HG03139 (cell line): ENCODE data around the gene RSPH6A.
"Not testable (repeated sequence)": the region's sequence is repeated elsewhere in the genome, so short reads cannot be mapped to it uniquely, and the experiment has no call there.

Experiments used
- ATAC-seq: cut with Tn5 transposase; IDR thresholded peaks from one replicate; pipeline ENCODE4 v1.9.1; 2021; ENCODE audit not compliant: unreplicated experiment

The RSPH6A gene

GRCh38 chr19:45804140-45804958 is 10.8 kb downstream of the RSPH6A start:
- ATAC-seq = no peak

DNA sequence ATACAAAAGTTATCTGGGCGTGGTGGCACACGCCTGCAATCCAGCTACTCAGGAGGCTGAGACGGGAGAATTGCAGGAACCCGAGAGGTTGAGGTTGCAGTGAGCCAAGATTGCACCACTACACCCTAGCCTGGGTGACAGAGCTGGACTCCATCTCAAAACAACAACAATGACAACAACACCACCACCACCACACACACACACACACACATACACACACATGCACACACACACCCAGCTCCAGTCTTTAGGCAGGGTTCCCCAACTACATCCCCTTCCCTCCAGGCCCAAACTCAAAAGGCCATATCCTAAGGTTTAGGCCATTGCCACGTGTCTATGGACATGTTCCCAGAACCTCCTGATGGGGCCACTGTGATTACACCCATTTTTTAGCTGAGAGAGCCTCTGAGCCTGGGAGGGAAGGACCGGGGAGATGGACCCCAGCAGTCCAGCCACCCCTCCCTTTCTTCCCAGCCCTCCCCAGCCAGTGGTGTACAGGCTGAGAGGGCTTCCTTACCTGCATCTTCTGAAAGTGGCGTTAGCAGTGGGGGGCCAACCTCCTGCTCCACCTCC is 13.4 kb downstream of the RSPH6A start:
- ATAC-seq = no peak

GRCh38 chr19:45800070-45800553 is 15.0 kb downstream of the RSPH6A start:
- ATAC-seq = no peak

DNA sequence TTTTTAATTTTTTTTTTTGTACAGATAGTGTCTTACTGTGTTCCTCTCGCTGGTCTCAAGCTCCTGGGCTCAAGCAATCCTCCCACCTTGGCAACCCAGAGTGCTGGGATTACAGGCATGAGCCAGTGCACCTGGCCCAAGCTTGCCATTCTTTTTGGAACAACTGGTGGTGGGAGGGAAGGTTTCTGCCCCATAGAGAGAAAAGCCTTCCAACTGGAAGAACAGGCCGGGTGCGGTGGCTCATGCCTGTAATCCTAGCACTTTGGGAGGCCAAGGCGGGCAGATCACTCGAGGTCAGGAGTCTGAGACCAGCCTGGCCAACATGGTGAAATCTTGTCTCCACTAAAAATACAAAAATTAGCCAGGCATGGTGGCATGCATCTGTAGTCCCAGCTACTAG is 15.6 kb downstream of the RSPH6A start:
- ATAC-seq = not testable (repeated sequence)

GRCh38 chr19:45798995-45799517 is 16.1 kb downstream of the RSPH6A start:
- ATAC-seq = no peak

DNA sequence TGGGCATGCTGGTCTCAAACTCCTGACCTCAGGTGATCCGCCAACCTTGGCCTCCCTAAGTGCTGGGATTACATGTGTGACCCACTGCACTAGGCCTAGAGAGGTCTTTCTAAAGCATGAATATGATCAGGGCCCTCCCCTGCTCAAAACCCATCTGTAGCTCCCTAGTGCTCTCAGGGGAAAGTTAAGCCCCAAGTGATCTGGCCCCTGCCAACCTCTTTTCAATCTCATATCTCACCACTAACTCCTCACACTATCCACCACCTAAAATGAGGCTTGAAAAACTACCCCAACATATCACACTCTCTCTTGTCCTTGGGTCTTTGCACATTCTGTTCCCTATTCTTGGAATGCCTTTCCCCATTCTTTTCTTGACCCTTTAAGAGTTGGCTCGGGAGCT is 20.5 kb downstream of the RSPH6A start:
- ATAC-seq = no peak

- ATAC-seq = no peak
Observed at GRCh38 chr19:45793876-45794275, 21.2 kb downstream of the RSPH6A start.

GRCh38 chr19:45793178-45793564 is 21.9 kb downstream of the RSPH6A start:
- ATAC-seq = no peak

DNA sequence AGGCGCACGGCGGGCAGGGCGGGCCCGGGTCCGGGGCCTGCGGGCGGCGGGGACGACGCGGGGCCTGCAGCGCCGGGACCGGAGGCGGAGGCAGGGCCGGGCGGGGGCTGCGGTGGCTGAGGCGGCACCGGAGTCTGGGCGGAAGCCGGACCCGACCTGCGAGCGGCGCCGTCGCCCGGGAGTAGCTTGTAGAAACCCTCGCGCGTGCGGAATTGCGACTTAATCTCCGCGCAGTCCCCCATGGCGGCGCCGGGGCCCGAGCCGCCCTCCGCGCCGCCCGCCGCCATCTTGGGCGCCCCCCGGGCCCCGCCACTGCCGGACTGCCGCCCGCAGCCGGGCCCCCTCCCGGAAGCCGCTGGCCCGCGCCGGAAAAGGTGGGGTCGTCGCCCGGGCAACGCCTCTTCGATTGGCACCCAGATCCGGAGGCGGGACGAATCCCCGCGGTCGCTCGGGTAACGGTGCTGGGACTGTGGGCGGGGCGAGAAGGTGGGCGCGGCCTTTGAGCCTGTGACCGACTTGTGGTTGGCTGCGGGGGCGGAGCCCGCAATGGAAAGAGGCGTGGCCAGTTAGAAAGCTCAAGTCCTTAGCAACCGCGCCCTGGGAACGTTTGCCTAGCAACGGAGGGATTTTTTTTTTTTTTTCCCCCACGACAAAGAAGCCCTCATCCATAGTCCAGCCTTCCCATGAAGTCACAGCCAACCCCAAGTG is 22.5 kb downstream of the RSPH6A start, which contains the start of gene DMWD:
DMWD (minus strand) TSS at position 376 of the 708 bp plus-strand sequence; CDS start at position 287, 89 bp downstream.
- peak; percentile 90 for ATAC-seq

GRCh38 chr19:45791744-45792469 is 23.2 kb downstream of the RSPH6A start:
- no peak for ATAC-seq

- ATAC-seq = no peak
Observed at GRCh38 chr19:45790942-45791341, 24.2 kb downstream of the RSPH6A start.

GRCh38 chr19:45789035-45789786 is 25.9 kb downstream of the RSPH6A start:
- ATAC-seq = no peak

DNA sequence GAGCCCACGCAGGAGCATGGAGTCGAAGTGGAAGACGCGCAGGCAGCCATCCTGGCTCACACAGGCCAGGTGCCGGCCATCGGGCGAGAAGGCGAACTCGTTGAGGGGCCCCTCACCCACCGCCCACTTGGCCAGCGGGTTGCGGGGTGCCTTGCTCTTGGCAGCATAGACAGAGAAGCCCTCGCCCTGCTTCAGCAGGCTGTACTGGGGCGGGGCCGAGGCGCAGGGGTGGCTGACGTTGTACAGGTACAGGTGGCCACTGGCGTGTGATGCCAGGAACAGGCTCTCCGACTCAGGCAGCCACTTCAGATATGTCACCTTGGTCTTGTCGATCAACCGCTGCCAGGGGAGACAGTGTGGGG is 28.6 kb downstream of the RSPH6A start:
- no peak for ATAC-seq

DNA sequence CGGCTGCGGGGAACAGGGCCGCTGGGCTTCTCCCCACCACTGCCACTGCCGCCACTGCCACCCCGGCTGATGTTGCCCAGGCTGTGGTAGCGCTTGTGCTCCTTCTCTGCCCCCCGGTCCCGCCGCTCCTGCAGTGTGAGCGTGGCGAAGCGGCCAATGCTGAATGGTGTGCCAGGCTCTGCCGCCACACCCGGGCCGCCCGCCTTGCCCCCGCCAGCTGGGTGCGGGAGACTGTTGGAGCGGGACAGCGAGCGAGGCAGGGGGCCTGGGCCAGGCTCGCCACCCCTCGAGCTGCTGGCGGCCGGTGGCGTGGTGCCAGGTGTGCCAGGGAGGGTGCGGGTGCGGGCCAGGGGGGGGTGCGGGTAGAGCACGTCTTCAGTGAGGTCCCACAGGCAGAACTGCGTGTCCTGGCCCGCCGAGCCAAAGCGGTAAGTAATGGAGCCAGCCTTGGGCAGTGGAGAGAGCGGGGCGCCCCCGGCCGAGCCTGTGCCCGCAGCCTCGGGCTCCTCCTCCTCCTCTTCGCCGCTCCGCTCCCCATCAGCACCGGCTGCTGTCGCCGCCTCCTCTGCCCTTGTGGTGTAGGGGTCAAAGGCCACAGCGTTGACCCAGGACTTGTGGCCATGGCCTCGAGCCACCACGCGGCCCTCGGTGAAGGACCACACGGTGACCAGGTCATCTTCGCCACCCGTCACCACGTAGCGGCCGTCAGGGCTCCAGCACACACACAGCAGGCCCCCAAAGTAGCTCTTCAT is 29.2 kb downstream of the RSPH6A start:
- ATAC-seq = no peak

DNA sequence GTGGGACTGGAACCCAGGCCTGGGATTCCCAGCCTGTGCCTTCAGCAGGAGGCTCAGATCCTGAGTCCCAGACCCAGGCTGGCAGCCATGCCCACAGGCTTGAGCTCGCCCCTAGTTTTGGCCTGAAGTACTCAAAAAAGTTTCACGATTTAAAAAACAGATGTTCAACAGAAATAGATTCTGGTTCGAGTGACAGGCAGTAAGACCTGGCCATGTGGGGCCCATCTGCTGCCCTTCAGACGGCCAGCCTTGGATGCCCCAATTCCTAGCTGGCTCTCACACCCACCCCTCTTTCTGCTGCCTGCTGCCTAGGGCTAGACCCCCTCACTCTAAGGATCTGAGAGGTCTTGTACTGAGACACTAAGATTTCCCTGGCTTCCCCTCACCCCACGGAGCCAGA is 30.0 kb downstream of the RSPH6A start:
- no peak for ATAC-seq

- ATAC-seq = no peak
Observed at GRCh38 chr19:45784096-45784495, 31.0 kb downstream of the RSPH6A start.

GRCh38 chr19:45782820-45783785 is 32.0 kb downstream of the RSPH6A start:
- ATAC-seq = no peak

DNA sequence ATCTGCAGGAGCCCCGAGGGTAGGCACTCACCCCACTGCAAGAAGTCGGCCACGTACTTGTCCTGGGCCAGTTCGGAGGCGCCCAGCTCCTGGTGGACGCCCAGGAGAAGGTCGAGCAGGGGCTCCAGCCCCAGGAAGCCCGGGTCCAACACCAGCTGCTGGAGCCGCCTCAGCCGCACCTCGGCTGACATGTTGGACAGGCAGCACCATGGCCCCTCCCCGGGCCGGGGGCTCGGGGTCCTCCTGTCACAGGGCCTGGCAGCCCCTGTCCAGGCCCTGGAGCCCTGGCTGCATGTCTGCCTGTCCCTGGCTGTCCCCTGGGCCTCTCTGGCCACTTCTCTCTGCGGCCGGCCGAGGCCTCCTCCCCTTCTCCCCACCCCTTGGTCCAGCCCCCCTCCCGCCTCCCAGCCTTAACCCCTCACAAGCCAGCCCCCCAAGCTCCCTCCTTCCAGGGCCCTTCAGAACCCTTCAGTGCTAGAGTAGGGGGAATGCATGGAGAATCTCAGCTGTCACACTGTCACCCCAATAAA is 32.9 kb downstream of the RSPH6A start, which contains the start of gene DMPK:
DMPK (minus strand) TSS at position 329 of the 530 bp plus-strand sequence; CDS start at position 191, 138 bp downstream.
- no peak for ATAC-seq
